Neural progenitor cell (in vitro differentiated cells): ENCODE data around the gene STRN4.

Experiments used
- CTCF ChIP-seq: fragments of 200-600 bp; sonication (generic); IDR thresholded peaks from 2 replicates; pipeline ENCODE4 v1.5.1; 2017; ENCODE audit warnings: antibody characterized with exemption, mild to moderate bottlenecking
- EZH2 ChIP-seq: fragments of 200-600 bp; sonication (generic); IDR thresholded peaks from 2 replicates; pipeline ENCODE4 v1.6.1; 2017; ENCODE audit warnings: antibody characterized with exemption, mild to moderate bottlenecking, moderate library complexity
- EZH2phosphoT487 ChIP-seq: fragments of 200-600 bp; sonication (generic); IDR thresholded peaks from 2 replicates; pipeline ENCODE4 v1.6.1; 2017; ENCODE audit warnings: antibody characterized with exemption

- TF ChIP-seq EZH2 (no peak), CTCF (no peak), EZH2phosphoT487 (no peak)
Measured at GRCh38 chr19:46726551-46726950, 19.7 kb downstream of the STRN4 start.
